Activated CD4-positive, CD25-positive, alpha-beta regulatory T cell (primary cell): ENCODE results near the gene PHF2.

Source experiments
- DNase-seq, 4 experiments: peaks; one replicate each; lab custom pipeline; 2025; lab: John Stamatoyannopoulos, UW

Gene PHF2

DNA sequence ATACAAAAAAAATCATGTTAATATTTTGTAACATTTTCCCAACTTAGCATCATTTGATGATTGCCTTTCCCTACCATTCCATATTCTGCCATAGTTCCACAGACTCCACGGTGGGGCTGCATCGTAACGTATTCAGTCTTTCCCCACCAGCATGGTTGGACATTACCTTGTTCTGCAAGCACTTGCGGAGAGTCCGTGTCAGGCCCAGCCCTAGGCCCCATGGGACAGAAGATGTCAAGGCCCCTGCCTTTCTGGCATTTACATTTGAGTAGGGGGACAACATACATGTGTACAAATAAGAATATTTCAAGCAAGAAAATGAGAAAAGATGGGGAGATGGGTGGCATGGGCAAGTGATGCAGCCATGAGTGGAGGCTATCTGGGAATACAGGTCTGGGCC, 8.2 kb upstream of the PHF2 start:
- no peak for DNase-seq

DNA sequence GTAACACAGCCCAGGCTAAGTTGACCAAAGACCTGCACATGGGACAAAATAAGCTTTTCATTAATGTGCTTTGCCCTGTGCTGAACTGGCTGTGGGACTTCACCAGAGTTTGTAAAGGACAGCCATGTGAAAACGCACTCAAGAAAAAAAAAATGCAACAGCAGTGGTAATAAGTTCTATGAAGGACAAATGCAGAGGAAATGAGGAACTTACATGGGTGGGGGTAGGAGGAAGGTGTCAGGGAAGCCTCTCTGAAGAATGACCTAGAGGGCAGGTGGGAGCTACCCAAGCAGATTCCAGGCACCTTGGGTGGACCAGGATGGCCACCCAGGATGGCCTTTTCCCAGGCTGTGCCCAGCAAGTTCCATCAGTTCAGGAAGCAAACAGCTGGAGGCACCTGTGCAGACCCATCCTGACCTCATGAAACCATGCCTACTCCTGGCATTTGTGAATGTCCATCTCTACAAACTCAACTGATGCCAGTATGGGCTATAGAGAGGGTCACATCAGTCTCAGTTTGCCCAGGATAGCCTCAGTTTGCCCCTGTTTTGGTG, 6.7 kb upstream of the PHF2 start:
- DNase-seq: no peak

DNA sequence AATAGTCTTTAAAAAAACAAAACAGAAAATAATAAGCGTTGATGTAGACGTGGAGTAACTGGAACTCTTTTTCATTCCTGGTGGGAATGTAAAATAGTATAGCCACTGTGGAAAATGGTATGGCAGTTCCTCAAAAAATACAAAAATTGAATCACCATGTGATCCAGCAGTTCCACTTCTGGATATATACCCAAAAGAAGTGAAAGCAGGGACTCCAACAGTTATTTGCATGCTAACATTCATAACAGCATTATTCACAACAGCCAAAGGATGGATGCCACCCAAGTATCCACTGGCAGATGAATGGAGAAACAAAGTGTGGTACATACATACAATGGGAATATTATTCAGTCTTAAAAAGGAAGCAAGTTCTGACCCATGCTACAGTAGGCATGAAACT, 4.2 kb upstream of the PHF2 start:
- DNase-seq: no peak

DNA sequence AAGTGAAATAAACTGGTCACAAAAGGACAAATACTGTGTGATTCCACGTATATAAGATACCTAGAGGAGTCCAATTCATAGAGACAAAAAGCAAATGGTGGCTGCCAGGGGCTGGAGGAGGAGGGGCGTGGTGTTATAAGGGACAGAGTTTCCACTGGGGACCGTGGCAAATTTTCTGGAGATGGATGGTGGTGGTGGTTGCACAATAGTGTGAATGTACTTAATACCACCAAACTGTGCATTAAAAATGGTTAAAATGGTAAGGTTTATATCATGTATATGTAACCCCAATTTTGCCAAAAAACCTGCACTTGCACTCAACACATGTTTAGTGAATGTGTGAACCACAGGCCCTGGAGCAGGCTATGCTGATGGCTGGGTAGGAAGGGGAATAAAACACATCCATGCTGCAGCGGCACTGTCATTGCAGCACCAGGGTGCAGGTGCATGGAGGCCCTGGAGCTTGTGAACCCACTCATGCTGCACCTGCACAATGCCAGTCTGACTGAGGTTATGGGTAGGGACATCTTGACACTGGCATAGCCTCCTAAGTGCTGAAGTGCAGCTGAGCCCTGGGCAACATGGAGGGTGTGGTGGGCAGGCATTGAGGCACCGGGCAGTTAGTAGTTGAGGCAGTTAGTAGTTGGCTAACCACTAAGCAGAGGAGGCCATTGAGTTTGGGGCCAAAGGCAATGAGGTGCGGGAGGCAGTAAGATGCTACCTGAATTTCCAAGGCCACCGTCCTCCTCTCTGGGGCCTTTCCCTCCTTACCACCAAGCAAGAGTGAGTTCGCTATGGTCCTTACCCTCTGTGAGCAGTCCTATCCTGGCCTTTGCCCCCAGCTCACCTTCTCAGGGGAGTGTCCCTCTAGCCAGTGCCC, 3.5 kb upstream of the PHF2 start:
- DNase-seq: no peak

DNA sequence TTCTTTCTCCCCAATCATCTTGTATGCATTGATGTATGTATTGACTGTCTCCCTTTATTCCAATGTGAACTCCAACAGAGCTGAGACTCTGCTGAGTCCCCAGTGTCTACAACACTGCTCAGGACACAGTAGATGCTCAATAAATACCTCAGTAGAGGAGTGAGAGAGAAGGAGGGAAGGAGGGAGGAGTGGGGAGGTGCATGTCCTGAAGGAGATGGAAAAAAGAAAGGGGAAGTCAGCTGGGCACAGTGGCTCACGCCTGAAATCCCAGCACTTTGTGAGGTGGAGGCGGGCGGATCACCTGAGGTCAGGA, 2.9 kb upstream of the PHF2 start:
- no peak for DNase-seq

DNA sequence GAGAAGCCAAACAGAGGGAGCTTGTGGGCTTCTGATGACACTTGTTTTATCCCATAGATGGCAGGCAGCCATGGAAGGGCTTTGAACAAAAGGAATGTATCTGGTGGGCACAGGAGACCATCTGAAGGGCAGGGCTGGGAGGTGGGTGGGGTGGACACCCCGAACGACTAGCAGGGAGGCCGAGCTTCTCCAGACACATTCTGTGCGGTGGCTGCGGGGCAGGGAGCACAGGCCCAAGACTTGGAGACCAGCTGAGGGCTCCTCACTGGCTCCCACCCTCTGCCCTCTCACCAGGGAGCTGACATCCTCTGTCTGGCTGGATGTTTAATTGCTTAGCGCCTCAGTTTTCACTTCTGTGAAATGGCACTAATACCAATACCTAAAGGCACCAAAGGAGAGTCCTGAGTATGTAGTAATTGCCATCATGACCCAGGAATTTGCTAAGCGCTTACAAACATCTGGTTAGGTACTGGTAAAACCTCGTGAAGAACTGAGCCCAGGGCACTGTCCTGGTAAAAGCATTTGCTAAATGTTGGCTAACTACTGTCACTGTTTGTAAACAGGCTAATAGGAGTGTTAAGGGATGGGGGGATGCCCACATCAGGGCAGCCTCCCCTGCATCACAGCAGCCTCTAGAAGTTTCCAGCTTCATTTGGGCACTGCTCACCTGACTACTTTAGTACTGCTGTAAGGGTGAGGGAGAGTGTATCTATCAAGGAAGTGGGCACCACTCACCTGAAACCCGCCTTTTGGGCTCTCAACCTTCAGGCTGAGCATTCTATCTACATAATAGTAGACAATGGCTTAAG, 2.1 kb upstream of the PHF2 start:
- DNase-seq: no peak

DNA sequence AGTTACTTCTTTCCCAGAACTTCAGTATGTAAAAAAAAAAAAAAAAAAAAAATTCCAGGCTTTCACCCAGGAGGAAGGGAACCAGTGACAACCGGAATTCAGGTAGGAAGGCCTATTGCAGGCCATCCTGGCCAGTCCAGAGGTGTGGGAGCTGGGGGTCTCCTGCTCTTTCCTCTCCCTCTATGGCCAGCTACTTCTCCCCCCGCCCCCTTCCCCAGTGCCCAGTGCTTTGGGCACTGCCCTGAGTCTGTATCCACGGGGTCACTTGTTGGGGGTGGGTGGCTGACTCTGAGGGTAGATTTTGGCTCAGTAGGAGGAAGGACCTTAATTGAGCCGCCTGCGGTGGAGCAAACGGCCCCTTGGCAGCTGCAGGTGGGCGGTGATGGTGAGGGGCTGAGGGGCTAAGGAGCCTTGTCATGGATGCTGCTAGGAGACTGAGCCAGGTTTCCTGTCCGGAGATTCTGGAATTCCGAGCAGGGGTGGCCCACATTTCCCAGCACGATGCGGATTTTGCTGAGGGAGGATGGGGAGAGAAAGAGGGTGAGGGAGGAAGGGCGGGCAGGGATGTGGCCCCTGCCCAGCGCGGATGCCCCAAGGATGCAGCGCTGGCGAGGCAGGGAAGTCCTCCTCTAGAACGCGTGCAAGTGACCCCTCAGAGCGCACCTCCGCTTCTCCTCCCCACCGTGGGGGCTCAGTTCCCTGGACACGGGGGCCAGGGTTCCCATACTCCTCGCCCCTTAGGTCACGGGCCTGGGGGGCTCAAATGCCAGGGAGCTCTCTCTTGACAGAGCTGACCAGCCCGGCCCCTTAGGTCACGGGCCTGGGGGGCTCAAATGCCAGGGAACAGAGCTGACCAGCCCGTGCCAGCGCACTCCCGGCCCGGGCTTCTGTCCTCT, 1.2 kb upstream of the PHF2 start:
- DNase-seq: no peak

DNA sequence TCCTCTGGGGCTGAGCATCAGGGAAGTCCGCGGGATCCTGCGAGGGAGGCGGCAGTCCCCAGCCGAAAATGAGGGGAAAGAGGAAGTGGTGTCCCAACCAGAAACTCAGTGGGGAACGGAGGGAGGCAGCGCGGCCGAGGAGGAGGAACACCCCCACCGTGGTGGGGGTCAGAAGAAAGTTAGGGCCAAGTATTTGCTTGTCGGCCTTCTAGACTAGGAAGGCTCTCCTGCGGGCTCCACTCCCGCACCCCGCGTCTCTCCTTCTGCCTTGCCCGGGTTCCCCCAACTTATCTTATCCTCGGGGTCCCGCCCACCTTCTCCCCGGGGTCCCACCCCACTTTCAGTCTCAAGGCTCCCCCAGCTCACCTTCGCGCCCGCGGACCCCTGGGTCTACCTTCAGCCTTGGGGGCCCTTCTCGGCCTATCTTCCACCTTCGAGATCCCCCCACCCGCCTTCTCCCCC, 557 bp upstream of the PHF2 start:
- DNase-seq: peak in 1 of 4 experiments; percentile 24

DNA sequence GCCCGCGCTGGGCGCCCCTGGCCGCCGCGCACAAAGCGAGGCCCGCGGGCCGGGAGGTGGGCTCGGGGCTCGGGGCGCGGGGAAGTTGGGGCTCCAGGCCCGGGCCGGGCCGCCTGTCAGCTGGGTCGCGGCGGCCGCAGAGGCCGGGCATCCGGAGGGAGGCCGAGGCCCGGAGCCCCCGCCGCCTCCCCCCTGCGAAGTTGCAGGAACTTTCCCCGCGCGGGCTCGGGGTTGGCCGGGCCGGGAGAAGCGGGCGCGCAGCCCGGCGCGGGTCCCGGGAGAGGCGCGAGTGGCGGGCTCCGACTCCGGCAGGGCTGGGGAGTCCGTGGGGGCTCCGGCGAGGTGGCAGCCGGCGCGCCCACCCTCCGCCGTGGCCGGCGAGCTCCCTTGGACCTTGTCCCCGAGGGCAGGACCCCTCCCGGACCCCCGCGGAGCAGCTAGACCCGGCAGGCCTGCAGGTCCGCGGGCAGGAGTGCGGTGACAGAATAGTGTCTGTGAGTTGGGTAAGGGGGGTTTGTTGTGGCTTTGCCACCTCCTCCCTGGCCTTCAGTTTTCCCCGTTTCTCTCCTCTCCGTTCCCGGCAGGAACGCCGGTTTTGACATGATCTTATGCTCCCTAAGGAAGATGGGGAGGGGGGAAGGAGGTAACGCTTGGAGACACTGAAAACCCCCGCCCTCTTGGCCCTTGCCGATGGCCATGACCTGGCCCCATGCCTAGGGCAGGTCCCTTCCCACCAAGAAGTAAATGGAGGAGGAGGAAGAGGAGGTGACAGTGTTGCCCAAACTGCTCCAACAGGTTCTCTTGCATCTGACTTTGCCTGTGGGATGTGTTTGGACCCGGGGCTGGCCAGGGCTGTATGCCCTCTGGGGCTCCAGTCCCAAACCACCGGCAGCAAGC, 942 bp downstream of the PHF2 start:
- no peak for DNase-seq

DNA sequence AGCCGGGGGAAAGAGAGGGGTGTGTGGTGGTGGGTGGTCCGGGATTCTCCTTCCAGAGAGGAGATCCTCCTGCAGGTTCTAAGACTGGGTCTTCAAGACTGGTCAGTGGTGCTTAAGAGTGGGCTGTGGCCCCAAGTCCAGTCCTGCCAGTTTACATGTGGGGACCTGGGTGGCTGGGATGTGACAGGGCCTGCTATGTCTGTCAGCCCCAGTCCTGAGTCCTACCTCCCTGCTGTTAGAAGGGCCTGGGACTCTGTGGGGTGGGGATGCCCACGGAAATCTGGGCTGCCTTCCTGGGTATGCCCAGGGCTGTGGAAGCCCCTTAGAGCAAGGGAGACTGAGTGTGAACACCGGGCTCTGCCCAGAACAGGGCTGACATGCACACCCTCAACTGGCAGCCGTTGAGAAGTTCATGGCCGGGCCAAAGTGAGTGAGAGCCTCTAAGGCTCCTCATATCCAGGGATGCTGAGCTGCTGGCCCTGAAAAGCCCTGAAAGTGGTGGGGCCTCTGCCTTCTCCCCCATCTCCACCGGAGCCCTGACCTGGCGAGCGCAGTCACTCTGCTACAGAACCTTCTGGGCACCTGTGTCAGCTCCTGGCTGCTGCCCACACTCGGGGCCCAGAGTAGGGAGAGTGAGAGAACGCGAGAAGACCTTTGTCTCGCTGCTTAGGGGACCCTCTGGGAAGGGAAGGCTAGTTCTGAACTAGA, 1.7 kb downstream of the PHF2 start:
- no peak for DNase-seq

DNA sequence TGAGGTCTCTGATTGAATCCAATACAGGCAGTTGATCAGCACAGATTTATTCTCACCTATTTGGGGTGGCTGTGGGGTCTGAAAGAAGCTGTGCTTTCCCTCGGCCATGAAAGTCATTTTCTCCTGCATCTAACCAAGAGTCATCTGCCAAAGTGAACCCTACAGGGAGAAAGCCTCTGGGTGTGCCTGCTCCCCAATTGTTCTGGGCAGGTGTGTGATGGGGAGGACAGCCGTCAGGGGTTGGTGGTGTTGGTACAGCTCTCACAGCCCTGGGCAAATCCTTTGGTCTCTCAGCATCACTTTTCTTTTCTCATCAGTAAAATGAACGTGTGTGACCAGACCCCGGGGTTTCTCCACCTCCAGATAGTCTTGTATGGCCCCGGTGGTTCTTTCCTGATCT, 2.5 kb downstream of the PHF2 start:
- no peak for DNase-seq

DNA sequence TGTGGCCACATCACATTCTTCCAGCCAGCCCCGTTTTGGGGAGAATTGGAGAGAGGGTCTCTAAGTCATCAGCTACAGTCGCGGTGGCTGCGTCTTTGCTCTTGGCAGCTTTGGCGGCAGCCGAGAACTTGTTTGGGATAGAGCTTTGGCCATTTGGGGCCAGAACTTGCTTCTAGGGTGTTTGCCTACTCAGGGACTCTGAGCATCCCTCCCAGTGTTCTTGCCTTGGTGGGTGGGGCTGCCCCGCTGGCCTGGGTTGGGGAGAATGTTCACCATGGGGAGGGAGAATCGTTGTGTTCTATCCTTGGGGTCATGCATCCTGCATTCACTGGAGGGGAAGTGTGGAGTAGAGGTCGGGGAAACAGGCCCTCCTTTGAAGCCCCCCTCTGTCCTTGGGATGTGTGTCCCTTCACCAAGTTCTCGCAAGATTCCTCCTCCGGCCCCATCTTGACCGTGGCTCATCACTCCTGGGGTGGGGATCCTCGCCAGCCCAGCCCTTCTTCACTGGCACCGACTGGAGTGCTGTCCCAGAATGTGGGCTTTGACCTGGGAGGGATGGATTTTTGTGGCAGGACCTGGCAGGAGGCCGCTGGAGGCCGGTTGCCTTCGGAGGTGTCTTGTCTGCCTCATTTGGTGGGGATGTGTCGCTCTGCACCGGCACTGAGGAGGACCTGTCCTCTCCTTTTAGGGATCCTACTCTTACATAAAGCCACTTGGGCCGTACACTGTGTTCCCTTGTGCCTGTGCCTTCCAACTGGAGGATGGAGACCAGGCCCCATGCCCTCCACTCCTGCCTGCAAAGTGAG, 3.5 kb downstream of the PHF2 start:
- no peak for DNase-seq

DNA sequence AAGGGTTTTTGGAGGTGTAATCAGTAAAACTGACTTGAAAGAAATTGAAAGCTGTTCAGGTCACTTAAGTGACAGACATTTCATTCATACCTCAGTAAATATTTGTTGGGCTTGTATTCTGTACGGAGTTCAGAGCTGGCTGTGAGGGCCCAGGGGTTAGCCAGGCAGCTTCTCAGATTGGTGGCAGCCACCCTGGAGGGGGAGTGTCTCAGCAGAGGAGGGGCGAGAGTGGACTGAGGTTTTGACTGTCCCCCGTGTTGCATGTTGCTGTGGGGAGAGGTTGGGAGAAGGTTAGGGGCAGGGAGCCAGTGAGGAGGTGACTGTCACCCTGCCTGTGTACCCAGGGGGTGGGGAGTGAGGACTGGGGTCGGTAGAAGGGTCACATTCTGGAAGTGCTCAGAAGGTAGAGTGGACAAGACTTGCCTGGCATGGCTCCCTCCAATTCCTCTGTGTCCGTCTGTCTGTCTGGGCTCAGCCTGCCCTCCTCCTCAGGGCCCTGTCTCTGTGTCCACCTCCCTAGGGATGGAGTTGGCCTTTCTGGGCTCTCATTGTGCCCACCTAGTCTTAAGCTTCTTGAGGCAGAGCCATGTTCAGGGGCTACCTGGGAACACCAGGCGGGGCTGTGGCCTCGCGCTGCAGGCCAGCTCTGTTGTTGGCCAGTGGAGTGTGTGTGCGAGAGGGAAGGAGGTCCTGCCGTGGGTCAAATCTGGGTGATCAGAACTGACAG, 4.4 kb downstream of the PHF2 start:
- DNase-seq: no peak

DNA sequence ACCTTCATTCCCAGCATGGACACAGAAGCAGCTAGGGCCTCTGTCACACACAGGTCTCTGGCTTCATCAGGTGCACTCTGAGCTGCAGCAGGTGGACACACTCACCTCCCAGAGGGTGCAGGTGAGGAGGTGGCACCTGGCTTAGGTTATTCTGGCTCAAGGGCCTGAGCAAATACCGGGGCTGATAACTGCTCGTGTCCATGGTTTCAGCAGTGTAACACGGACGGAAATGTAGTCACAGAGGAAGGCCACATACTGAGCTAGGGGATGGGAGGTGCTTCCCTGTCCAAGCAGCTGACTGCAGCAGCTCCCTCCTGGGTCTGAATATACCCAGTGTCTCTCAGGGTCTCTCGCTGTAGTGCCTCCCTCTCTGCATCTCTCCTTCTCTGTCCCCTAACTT, 5.7 kb downstream of the PHF2 start:
- no peak for DNase-seq

DNA sequence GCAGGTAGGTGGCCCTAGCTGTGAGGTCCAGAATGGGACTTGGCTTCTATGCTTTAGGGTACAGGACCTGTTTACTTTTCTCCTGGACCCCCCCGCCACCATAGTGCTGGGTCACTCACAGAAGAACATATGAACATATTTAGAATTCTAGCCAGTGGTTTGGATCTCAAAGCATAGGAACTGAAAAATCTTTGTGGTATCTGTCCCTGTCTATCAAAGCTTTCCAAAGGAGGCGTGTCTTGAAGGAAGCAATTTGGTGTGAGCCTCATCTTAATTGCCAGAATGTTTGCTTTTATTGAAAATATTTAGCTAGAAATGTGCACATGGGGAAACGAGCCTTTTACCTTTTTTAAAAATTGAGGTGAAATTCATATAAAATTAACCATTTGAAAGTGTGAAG, 6.2 kb downstream of the PHF2 start:
- no peak for DNase-seq

DNA sequence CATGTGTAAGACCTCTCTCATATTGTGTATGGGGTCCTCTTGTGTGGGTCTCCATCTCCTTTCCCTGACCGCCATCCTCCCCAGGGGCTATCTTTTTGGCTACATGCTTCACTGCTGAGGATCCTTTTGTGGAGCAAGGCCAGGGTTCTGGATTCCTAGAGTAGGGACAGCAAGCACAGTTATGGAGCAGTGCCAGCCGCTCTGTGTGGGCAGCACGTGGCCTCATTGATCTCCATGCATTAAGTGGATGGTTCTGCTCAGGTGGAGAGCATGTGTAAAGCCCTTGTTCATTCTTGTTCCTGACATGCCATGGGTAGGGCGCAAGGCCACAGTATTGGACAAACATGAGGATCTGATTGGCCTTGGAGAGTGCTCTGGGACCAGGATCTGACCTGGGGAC, 8.9 kb downstream of the PHF2 start:
- no peak for DNase-seq

DNA sequence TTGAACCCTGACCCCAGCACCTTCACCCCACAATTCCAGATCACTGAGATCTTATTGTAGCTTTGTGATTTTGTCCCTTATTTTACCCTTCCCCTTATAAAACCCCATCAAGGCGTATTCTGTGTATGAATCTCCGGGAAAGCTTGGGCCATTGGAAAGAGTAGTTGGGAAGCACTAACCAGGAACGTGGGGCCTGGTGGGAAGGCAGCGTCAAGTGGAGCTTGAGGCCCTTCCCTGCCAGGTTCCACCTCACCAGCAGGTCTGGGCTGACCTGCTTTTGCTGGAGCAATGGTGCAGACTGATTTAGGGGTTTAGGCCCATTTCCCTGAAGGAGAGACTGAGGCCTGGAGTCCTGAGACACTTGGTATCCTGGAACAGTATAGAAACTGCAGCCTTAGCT, 9.3 kb downstream of the PHF2 start:
- no peak for DNase-seq

DNA sequence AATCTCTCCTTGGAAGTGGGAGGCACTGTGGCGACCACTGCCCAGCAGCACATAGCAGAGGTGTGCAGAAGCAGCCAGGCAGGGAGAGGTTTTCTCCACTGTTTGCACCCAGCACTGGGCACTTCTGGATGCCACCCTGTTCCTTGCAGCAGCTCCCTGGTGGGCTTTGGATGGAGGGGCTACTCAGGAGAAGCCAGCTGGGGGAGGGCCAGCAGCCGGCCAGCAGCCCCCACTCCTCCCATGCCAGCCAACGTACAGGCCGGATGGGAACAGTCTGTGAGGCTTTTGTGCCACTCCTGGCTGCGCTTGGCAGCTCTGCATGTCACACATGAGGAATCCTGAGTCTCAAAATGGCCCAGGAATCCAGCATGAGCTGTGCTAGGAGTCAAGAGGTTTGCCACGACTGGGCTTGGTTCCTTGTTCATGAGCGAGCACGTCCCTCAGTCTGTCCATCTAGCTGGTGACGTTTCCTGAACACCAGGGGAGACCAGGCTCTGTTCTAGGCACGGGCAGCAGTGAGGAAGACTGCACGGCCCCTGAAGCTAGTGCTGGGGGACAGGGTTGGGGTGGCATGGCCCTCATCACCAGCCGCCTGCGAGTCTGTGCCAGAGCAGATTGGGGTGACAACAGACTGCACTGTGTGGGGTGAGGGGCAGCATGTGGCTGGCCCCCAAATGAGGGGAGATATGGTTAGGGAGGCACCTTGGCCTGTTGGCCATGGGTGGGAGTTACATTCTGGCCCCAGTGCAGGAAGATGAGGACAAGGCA, 10.1 kb downstream of the PHF2 start:
- DNase-seq: no peak
